ENCODE results near the gene PLAC1. TPM values are rescaled to one million over a fixed set of nuclear protein-coding genes. Genes with fewer than 3 reads are reported as not detected.
A peak's percentile ranks its signal among the peaks of the same experiment; 100 is the strongest.

PLAC1 gene
- total RNA-seq, 1 donor from 2014 or later, result 14.5 TPM

- TF ChIP-seq CTCF (IDR thresholded peaks at IDR 0.05; ENCODE audit: unreplicated experiment), result no peak
- DNase-seq (ENCODE audit: low spot score in 2 of 2, unreplicated experiment in 2 of 2), result no peak
- peak overlapping the region; percentile 47 for H3K27ac Mint-ChIP-seq
- H3K4me3 Mint-ChIP-seq, result no peak overlapping the region
- H3K36me3 Mint-ChIP-seq, result no peaks in the 10 kb centered on the region
- H3K4me1 Mint-ChIP-seq, result peaks cover 23% of the 10 kb centered on the region
- no peaks in the 10 kb centered on the region for H3K27me3 Mint-ChIP-seq (ENCODE audit: low read depth)
- peaks cover 19% of the 10 kb centered on the region for H3K9me3 Mint-ChIP-seq
These were observed 12.1 kb upstream of the PLAC1 start for GRCh38 chrX:134670134-134670924.

- H3K27ac Mint-ChIP-seq, result peak overlapping the region; percentile 87
- H3K36me3 Mint-ChIP-seq, result no peaks in the 10 kb centered on the region
- peaks cover 19% of the 10 kb centered on the region for H3K9me3 Mint-ChIP-seq
- peaks cover 23% of the 10 kb centered on the region for H3K4me1 Mint-ChIP-seq
- no peak for TF ChIP-seq CTCF (IDR thresholded peaks at IDR 0.05; ENCODE audit: unreplicated experiment)
- no peak for DNase-seq (ENCODE audit: low spot score in 2 of 2, unreplicated experiment in 2 of 2)
- H3K27me3 Mint-ChIP-seq (ENCODE audit: low read depth), result no peaks in the 10 kb centered on the region
- no peak overlapping the region for H3K4me3 Mint-ChIP-seq
These were observed 11.3 kb upstream of the PLAC1 start for GRCh38 chrX:134669378-134670098.

- Mint-ChIP-seq H3K27me3 (ENCODE audit: low read depth) (no peaks in the 10 kb centered on the region), H3K36me3 (no peaks in the 10 kb centered on the region), H3K4me3 (no peak overlapping the region), H3K27ac (no peak overlapping the region), H3K4me1 (peaks cover 5% of the 10 kb centered on the region), H3K9me3 (peaks cover 28% of the 10 kb centered on the region)
- DNase-seq (ENCODE audit: low spot score in 2 of 2, unreplicated experiment in 2 of 2), result no peak
- no peak for TF ChIP-seq CTCF (IDR thresholded peaks at IDR 0.05; ENCODE audit: unreplicated experiment)
These were observed 5.9 kb upstream of the PLAC1 start for GRCh38 chrX:134664202-134664601.

- Mint-ChIP-seq H3K4me1 (peaks cover 5% of the 10 kb centered on the region), H3K27me3 (ENCODE audit: low read depth) (no peaks in the 10 kb centered on the region), H3K9me3 (peaks cover 24% of the 10 kb centered on the region), H3K27ac (peak overlapping the region; percentile 56), H3K36me3 (no peaks in the 10 kb centered on the region), H3K4me3 (no peak overlapping the region)
- no peak for TF ChIP-seq CTCF (IDR thresholded peaks at IDR 0.05; ENCODE audit: unreplicated experiment)
- DNase-seq (ENCODE audit: low spot score in 2 of 2, unreplicated experiment in 2 of 2), result no peak
These were observed 3.0 kb upstream of the PLAC1 start for GRCh38 chrX:134661295-134661694.

GRCh38 chrX:134660627-134661026 is 2.4 kb upstream of the PLAC1 start:
- no peak for TF ChIP-seq CTCF (IDR thresholded peaks at IDR 0.05; ENCODE audit: unreplicated experiment)
- H3K4me3 Mint-ChIP-seq, result no peak overlapping the region
- peaks cover 5% of the 10 kb centered on the region for H3K4me1 Mint-ChIP-seq
- H3K36me3 Mint-ChIP-seq, result no peaks in the 10 kb centered on the region
- H3K9me3 Mint-ChIP-seq, result peaks cover 29% of the 10 kb centered on the region
- no peak overlapping the region for H3K27ac Mint-ChIP-seq
- DNase-seq (ENCODE audit: low spot score in 2 of 2, unreplicated experiment in 2 of 2), result no peak
- no peaks in the 10 kb centered on the region for H3K27me3 Mint-ChIP-seq (ENCODE audit: low read depth)
